ENCODE results near the gene MSH3. TPM values are rescaled to one million over a fixed set of nuclear protein-coding genes. Genes with fewer than 3 reads are reported as not detected.
"Not testable (repeated sequence)": the region's sequence is repeated elsewhere in the genome, so short reads cannot be mapped to it uniquely, and the experiment has no call there.

MSH3 gene
- polyA plus RNA-seq, 3 donors = 4.5 to 9.9 (median 8.0) TPM

DNA sequence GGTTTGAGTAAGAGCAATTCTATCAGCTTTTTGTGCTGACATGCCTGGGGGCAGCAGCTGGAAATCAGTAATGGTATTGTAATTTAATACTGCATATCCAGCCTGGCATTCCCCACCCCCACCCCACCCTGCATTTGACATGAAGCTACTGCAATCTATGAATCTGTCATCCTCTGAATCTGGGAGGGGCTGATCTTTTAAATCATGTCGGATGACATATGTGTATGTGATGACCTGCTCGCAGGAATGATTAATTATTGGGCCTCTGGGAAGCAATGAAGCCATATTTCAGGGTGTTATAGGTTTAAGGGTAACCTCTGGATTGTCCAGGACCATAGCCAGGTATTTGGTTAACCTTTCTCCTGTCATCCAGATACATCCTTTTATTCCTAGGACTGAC lies 241.1 kb downstream of the MSH3 start:
- H3K27me3 Mint-ChIP-seq (ENCODE audit: low read depth in 3 of 3) = peaks cover 0 to 1% (median 0%) of the 10 kb centered on the region in 3 donors
- intact Hi-C loops (cut with micrococcal nuclease) = no loop called here
- no peaks in the 10 kb centered on the region for H3K79me2 ChIP-seq (ENCODE audit: insufficient read depth, low read length)
- no peak overlapping the region for H3K27ac ChIP-seq (ENCODE audit: low read depth in 1 of 2, low read length in 2 of 2)
- no peaks in the 10 kb centered on the region for H3K4me1 ChIP-seq (ENCODE audit: control insufficient read depth in 1 of 2, insufficient read depth in 2 of 2, low read length in 2 of 2)
- H3K27me3 ChIP-seq (ENCODE audit: control insufficient read depth in 2 of 2, insufficient read depth in 2 of 2, low read length in 2 of 2) = no peaks in the 10 kb centered on the region
- H3K4me1 Mint-ChIP-seq = no peaks in the 10 kb centered on the region
- H3K9me3 Mint-ChIP-seq = peaks cover 9 to 26% (median 16%) of the 10 kb centered on the region in 7 donors
- TF ChIP-seq, protein P1, sequence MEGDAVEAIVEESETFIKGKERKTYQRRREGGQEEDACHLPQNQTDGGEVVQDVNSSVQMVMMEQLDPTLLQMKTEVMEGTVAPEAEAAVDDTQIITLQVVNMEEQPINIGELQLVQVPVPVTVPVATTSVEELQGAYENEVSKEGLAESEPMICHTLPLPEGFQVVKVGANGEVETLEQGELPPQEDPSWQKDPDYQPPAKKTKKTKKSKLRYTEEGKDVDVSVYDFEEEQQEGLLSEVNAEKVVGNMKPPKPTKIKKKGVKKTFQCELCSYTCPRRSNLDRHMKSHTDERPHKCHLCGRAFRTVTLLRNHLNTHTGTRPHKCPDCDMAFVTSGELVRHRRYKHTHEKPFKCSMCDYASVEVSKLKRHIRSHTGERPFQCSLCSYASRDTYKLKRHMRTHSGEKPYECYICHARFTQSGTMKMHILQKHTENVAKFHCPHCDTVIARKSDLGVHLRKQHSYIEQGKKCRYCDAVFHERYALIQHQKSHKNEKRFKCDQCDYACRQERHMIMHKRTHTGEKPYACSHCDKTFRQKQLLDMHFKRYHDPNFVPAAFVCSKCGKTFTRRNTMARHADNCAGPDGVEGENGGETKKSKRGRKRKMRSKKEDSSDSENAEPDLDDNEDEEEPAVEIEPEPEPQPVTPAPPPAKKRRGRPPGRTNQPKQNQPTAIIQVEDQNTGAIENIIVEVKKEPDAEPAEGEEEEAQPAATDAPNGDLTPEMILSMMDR (IDR thresholded peaks at IDR 0.05) = no peak
- H3K9ac ChIP-seq (ENCODE audit: insufficient read depth, low read length, poor library complexity, severe bottlenecking) = no peak overlapping the region
- no peak overlapping the region for H3K4me3 Mint-ChIP-seq
- no peaks in the 10 kb centered on the region for H4K20me1 ChIP-seq (ENCODE audit: insufficient read depth, low read length)
- WGBS (ENCODE audit: insufficient coverage) = 93% methylated on average over 2 of the region's 2 CpGs
- H3K4me2 ChIP-seq (replicated peaks; ENCODE audit: extremely low read depth, low read length, poor library complexity, severe bottlenecking) = no peak overlapping the region
- H3K36me3 Mint-ChIP-seq = peaks cover 4 to 6% of the 10 kb centered on the region in 2 donors
- peaks cover 0 to 10% of the 10 kb centered on the region in 2 donors for H3K36me3 ChIP-seq (replicated peaks in 1 of 2; ENCODE audit: control insufficient read depth in 1 of 2, insufficient read depth in 2 of 2, low read length in 2 of 2)
- no peak for DNase-seq
- H3K9me3 ChIP-seq (replicated peaks in 1 of 2; ENCODE audit: control insufficient read depth in 1 of 2, insufficient read depth in 1 of 2, low read length in 2 of 2) = peaks cover 0 to 7% of the 10 kb centered on the region in 2 donors
- no peak overlapping the region for H3K4me3 ChIP-seq (replicated peaks in 1 of 3; ENCODE audit: low read depth in 2 of 3, low read length in 3 of 3)
- H2AFZ ChIP-seq (ENCODE audit: insufficient read depth, low read depth, low read length, poor library complexity, severe bottlenecking) = no peak overlapping the region
- no peak overlapping the region for H3K27ac Mint-ChIP-seq

GRCh38 chr5:80902624-80903023 lies 248.2 kb downstream of the MSH3 start:
- H3K27ac Mint-ChIP-seq; H3K36me3 ChIP-seq (replicated peaks in 1 of 2; ENCODE audit: control insufficient read depth in 1 of 2, insufficient read depth in 2 of 2, low read length in 2 of 2); intact Hi-C loops (cut with micrococcal nuclease); H3K4me3 ChIP-seq (replicated peaks in 1 of 3; ENCODE audit: low read depth in 2 of 3, low read length in 3 of 3); H3K79me2 ChIP-seq (ENCODE audit: insufficient read depth, low read length); H4K20me1 ChIP-seq (ENCODE audit: insufficient read depth, low read length); H2AFZ ChIP-seq (ENCODE audit: insufficient read depth, low read depth, low read length, poor library complexity, severe bottlenecking); H3K4me2 ChIP-seq (replicated peaks; ENCODE audit: extremely low read depth, low read length, poor library complexity, severe bottlenecking); H3K27me3 Mint-ChIP-seq (ENCODE audit: low read depth in 3 of 3); H3K9ac ChIP-seq (ENCODE audit: insufficient read depth, low read length, poor library complexity, severe bottlenecking); H3K27ac ChIP-seq (ENCODE audit: low read depth in 1 of 2, low read length in 2 of 2); H3K4me3 Mint-ChIP-seq; DNase-seq; H3K36me3 Mint-ChIP-seq; H3K27me3 ChIP-seq (ENCODE audit: control insufficient read depth in 2 of 2, insufficient read depth in 2 of 2, low read length in 2 of 2): not testable (repeated sequence)
- Histone ChIP-seq H3K4me1 (ENCODE audit: control insufficient read depth in 1 of 2, insufficient read depth in 2 of 2, low read length in 2 of 2) (peaks cover 9 to 14% of the 10 kb centered on the region in 2 donors), H3K9me3 (replicated peaks in 1 of 2; ENCODE audit: control insufficient read depth in 1 of 2, insufficient read depth in 1 of 2, low read length in 2 of 2) (peaks cover 18 to 19% of the 10 kb centered on the region in 2 donors)
- WGBS (ENCODE audit: insufficient coverage) = 100% methylated on average over 3 of the region's 3 CpGs
- peaks cover 15 to 32% (median 21%) of the 10 kb centered on the region in 7 donors for H3K9me3 Mint-ChIP-seq
- peaks cover 13% of the 10 kb centered on the region for H3K4me1 Mint-ChIP-seq
